ENCODE results near the gene ALDH16A1.

DNA sequence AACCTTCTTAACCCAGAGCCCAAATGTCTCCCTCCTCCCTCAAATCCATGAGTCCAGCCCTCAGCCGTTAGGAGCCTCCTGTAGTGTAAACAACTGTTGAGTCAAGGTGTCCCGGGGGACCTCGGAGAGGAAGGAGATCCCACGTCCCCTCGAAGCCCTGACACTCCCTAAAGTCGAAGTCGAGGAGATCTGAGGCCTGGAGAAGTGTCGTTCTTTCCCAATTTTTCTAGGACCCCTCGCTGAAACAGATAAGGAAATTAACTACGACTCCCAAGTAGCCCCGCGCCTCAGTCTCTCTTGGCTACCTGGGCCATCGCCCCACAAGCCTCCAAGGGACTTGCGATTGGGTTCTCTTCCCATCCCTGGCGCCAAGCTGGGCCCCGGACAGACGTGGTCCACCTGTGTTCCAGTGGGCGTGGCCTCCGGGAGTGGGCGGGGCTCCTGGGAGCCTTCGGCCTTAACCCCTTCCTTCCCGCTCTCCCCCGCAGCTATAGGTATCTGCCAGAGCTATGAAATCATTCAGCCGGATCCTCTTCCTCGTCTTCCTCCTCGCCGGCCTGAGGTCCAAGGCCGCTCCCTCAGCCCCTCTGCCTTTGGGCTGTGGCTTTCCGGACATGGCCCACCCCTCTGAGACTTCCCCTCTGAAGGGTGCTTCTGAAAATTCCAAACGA is 27.0 kb upstream of the ALDH16A1 start:
- no peak for TF ChIP-seq GATA2 (IDR thresholded peaks at IDR 0.05; ENCODE audit: low read depth, low read length)
- TF ChIP-seq GATA3 (IDR thresholded peaks at IDR 0.05; ENCODE audit: low read depth, low read length), result no peak

Data from SH-SY5Y (cell line).